HEK293T (cell line): ENCODE results near the gene EEF2K.

Experiments used
- CTCF ChIA-PET: fragments of 350-600 bp; formaldehyde crosslinking; extraction: SDS; loops from one replicate; lab custom pipeline; 2021; ENCODE audit warnings: antibody characterized with exemption, inconsistent platforms; lab: Yijun Ruan, JAX
- POLR2A ChIA-PET: fragments of 350-600 bp; formaldehyde crosslinking; extraction: SDS; loops from one replicate; lab custom pipeline; 2020; ENCODE audit warnings: antibody characterized with exemption, inconsistent platforms; lab: Yijun Ruan, JAX
- DNase-seq: peaks from one replicate; pipeline ENCODE4 v3.0.0; 2012; ENCODE audit warnings: mixed read lengths; ENCODE audit errors: extremely low spot score
- ARNT ChIP-seq: fragments of 450-650 bp; IDR thresholded peaks from 2 replicates; pipeline ENCODE4 v1.6.1; 2017; ENCODE audit warnings: mild to moderate bottlenecking
- BHLHE40 ChIP-seq: fragments of 450-650 bp; IDR thresholded peaks from 2 replicates; pipeline ENCODE4 v1.6.1; 2016; ENCODE audit warnings: mild to moderate bottlenecking, moderate library complexity, borderline replicate concordance
- CTBP1 ChIP-seq: fragments of 450-650 bp; IDR thresholded peaks from 2 replicates; pipeline ENCODE4 v1.6.1; 2016; ENCODE audit warnings: borderline replicate concordance
- ELF4 ChIP-seq: fragments of 450-650 bp; IDR thresholded peaks from 2 replicates; pipeline ENCODE4 v1.6.1; 2017; ENCODE audit warnings: antibody characterized with exemption
- FOXA1 ChIP-seq: fragments of 450-650 bp; IDR thresholded peaks from 2 replicates; pipeline ENCODE4 v1.6.1; 2016; ENCODE audit warnings: mild to moderate bottlenecking
- FOXK2 ChIP-seq: fragments of 450-650 bp; IDR thresholded peaks from 2 replicates; pipeline ENCODE4 v1.6.1; 2016; ENCODE audit warnings: mild to moderate bottlenecking
- FOXM1 ChIP-seq: fragments of 450-650 bp; IDR thresholded peaks from 2 replicates; pipeline ENCODE4 v1.6.1; 2017; ENCODE audit warnings: mild to moderate bottlenecking, borderline replicate concordance
- HDGF ChIP-seq: fragments of 450-650 bp; IDR thresholded peaks from 2 replicates; pipeline ENCODE4 v1.6.1; 2017; ENCODE audit warnings: antibody characterized with exemption, borderline replicate concordance
- L3MBTL2 ChIP-seq: fragments of 450-650 bp; conservative IDR thresholded peaks from 2 replicates; pipeline ENCODE4 v1.6.1; 2016; ENCODE audit warnings: mild to moderate bottlenecking
- LEF1 ChIP-seq: fragments of 450-650 bp; IDR thresholded peaks from 2 replicates; pipeline ENCODE4 v1.6.1; 2017; ENCODE audit warnings: mild to moderate bottlenecking, borderline replicate concordance
- NFRKB ChIP-seq: fragments of 450-650 bp; IDR thresholded peaks from 2 replicates; pipeline ENCODE4 v1.6.1; 2016; ENCODE audit warnings: mild to moderate bottlenecking, moderate library complexity
- PKNOX1 ChIP-seq: fragments of 450-650 bp; IDR thresholded peaks from 2 replicates; pipeline ENCODE4 v1.6.1; 2016
- SP1 ChIP-seq: fragments of 450-650 bp; IDR thresholded peaks from 2 replicates; pipeline ENCODE4 v1.6.1; 2017
- SUZ12 ChIP-seq: fragments of 450-650 bp; IDR thresholded peaks from 2 replicates; pipeline ENCODE4 v1.6.1; 2016; ENCODE audit warnings: mild to moderate bottlenecking
- TARDBP ChIP-seq: fragments of 450-650 bp; IDR thresholded peaks from 2 replicates; pipeline ENCODE4 v1.6.1; 2016
- ZNF384 ChIP-seq: fragments of 450-650 bp; IDR thresholded peaks from 2 replicates; pipeline ENCODE4 v1.6.1; 2016

EEF2K gene

GRCh38 chr16:22330326-22330725 lies 124.2 kb downstream of the EEF2K start:
- TF ChIP-seq ELF4 (no peak), NFRKB (no peak), ZNF384 (no peak), BHLHE40 (no peak)
- ChIA-PET POLR2A (no interaction called here), CTCF (interaction anchor here (0.6 to 1.3 kb wide), 2 partner anchors 9 to 1345 kb away, joined by 4 to 6 read pairs; no protein-coding TSS in a partner anchor)
- no peak for DNase-seq

DNA sequence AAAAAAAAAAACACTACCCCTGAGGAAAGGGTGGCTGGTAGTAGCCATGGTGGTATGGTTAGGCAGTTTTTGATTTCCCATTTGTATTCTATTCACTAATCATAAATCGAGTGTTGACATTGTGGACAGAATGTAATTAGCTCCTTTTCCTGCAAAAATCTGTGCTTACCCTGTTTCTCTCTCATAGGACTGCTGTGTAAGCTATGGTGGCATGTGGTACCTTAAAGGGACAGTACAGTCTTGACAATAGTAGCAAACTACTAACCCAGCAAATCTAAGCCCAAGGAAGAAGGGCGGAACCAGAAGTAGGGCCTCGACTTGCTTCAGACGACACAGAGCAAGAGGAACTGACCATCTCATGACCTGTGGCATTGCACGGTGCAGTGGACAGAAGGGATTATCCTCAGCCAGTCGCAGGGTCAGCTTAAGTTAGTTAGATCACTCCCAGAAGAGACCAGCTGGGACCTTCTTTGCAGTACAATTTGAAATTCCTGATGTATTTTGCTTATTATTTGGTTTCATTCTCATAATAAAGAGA lies 127.4 kb downstream of the EEF2K start:
- ChIA-PET POLR2A (no interaction called here), CTCF (no interaction called here)
- no peak for DNase-seq
- no peak for TF ChIP-seq ARNT
- TF ChIP-seq ELF4, result no peak
- TF ChIP-seq PKNOX1, result no peak
- no peak for TF ChIP-seq ZNF384
- no peak for TF ChIP-seq CTBP1
- TF ChIP-seq LEF1, result no peak

DNA sequence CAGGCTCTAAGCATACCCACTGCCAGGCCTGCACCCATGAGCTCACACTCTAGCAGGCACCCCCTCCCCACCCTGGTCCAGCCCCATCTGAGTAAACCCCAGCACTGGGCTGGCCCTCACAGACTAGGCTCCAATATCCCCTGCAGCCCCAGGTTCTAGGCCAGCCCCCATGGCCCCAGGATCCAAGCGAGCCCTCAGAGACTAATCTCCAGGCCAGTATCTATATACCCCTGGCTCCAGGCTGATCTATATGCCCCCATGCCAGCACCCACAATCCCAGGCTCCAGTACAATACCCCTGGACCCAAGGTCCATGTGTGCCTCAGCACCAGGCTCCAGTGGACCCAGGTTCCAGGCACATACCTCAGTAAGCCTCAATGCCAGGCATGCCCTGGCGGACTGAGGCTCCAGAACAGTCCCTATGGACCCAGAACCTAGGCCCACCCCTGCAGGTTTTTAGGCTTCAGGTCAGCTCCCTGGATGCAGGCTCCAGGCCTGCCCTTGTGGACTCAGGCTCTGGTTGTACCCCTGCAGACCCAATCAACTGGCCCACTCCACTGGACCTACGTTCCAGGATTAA lies 129.7 kb downstream of the EEF2K start:
- TF ChIP-seq BHLHE40, result no peak
- TF ChIP-seq PKNOX1, result no peak
- no peak for TF ChIP-seq FOXK2
- no peak for TF ChIP-seq TARDBP
- no peak for TF ChIP-seq FOXM1
- no peak for TF ChIP-seq L3MBTL2
- no peak for TF ChIP-seq SP1
- TF ChIP-seq SUZ12, result no peak
- no peak for TF ChIP-seq ELF4
- TF ChIP-seq HDGF, result no peak
- TF ChIP-seq CTBP1, result no peak
- TF ChIP-seq FOXA1, result no peak
- no peak for TF ChIP-seq LEF1
- no peak for TF ChIP-seq NFRKB
- TF ChIP-seq ARNT, result no peak
- no peak for TF ChIP-seq ZNF384
- no peak for DNase-seq
- POLR2A ChIA-PET, result no interaction called here
- CTCF ChIA-PET, result no interaction called here

GRCh38 chr16:22336581-22336980 lies 130.5 kb downstream of the EEF2K start:
- ChIA-PET CTCF (no interaction called here), POLR2A (no interaction called here)
- no peak for TF ChIP-seq LEF1
- no peak for TF ChIP-seq BHLHE40
- no peak for TF ChIP-seq NFRKB
- no peak for TF ChIP-seq SUZ12
- no peak for TF ChIP-seq FOXK2
- TF ChIP-seq ARNT, result no peak
- DNase-seq, result no peak

- TF ChIP-seq SUZ12 (no peak), PKNOX1 (no peak), TARDBP (no peak), HDGF (no peak), ELF4 (no peak), FOXA1 (no peak), L3MBTL2 (no peak), FOXK2 (no peak), SP1 (no peak)
- CTCF ChIA-PET, result no interaction called here
- POLR2A ChIA-PET, result no interaction called here
- DNase-seq, result no peak
Observed at GRCh38 chr16:22337045-22337444, 131.0 kb downstream of the EEF2K start.

GRCh38 chr16:22337849-22338635 lies 132.0 kb downstream of the EEF2K start:
- TF ChIP-seq HDGF (no peak), LEF1 (no peak), PKNOX1 (no peak), SUZ12 (no peak), NFRKB (no peak), CTBP1 (no peak), FOXM1 (no peak), ARNT (no peak), L3MBTL2 (no peak), ELF4 (no peak), FOXK2 (no peak), FOXA1 (no peak), ZNF384 (no peak), BHLHE40 (no peak), SP1 (no peak), TARDBP (no peak)
- no peak for DNase-seq
- ChIA-PET CTCF (no interaction called here), POLR2A (no interaction called here)
